GM12878 (cell line): Measurements from ENCODE around the gene TARP.

Experiments
- CTCF ChIP-seq, 3 experiments: IDR thresholded peaks in 2 of 3; conservative IDR thresholded peaks in 1 of 3; 2 replicates each; pipeline ENCODE4 v1.5.1; 2011; ENCODE audit warnings: low read depth in 3 of 3, low read length in 3 of 3, mild to moderate bottlenecking in 3 of 3, control low read depth in 2 of 3, moderate library complexity in 2 of 3, inconsistent platforms in 1 of 3, mixed read lengths in 1 of 3; ENCODE audit not compliant: control insufficient read depth in 2 of 3, insufficient read depth in 1 of 3; ENCODE audit errors: extremely low read depth in 1 of 3
- EZH2 ChIP-seq: IDR thresholded peaks from 2 replicates; pipeline ENCODE4 v1.6.1; 2012; ENCODE audit warnings: low read depth, mild to moderate bottlenecking, control low read depth, inconsistent platforms, low read length, borderline replicate concordance; ENCODE audit not compliant: control insufficient read depth
- JUND ChIP-seq: IDR thresholded peaks from 2 replicates; pipeline ENCODE4 v1.6.1; 2012; ENCODE audit warnings: low read depth, mild to moderate bottlenecking, low read length, improper control_type of control experiment, moderate library complexity
- MTA2 ChIP-seq: fragments of 450-650 bp; IDR thresholded peaks from 2 replicates; pipeline ENCODE4 v1.6.1; 2016; ENCODE audit warnings: low read depth, mild to moderate bottlenecking, moderate library complexity
- TF ChIP-seq, protein P1 (sequence below): IDR thresholded peaks from 2 replicates; pipeline ENCODE4 v1.6.1; 2012; ENCODE audit warnings: low read length, inconsistent platforms

DNA sequence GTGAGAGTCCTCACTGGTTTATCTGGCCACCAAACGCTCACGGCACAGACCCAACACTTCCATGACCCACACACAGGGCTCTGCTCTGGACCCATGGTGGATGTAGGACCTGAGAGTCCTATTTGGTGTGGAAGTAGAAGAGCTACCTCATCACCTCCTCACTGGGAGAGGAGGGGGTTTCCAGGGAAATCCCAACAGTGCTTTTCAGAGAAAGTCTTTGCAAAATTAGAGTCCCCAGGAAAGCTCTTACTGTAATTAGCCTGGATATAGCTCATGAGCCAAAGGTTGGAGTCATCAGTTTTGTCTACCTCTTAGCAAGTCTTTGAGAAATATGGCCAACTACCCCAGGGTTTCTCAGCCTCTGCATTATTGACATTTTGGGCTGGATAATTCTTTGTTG lies 34.7 kb upstream of the TARP start:
- TF ChIP-seq EZH2 (no peak), MTA2 (no peak), JUND (no peak), CTCF (IDR thresholded peaks at IDR 0.05 in 2 of 3, conservative IDR thresholded peaks at IDR 0.05 in 1 of 3; ENCODE audit: control insufficient read depth in 2 of 3, extremely low read depth in 1 of 3, insufficient read depth in 1 of 3, low read depth in 3 of 3, low read length in 3 of 3) (no peak)
- TF ChIP-seq, protein P1, sequence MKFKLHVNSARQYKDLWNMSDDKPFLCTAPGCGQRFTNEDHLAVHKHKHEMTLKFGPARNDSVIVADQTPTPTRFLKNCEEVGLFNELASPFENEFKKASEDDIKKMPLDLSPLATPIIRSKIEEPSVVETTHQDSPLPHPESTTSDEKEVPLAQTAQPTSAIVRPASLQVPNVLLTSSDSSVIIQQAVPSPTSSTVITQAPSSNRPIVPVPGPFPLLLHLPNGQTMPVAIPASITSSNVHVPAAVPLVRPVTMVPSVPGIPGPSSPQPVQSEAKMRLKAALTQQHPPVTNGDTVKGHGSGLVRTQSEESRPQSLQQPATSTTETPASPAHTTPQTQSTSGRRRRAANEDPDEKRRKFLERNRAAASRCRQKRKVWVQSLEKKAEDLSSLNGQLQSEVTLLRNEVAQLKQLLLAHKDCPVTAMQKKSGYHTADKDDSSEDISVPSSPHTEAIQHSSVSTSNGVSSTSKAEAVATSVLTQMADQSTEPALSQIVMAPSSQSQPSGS = no peak
